ENCODE results near the gene PRODH2. TPM values are rescaled to one million over a fixed set of nuclear protein-coding genes. Genes with fewer than 3 reads are reported as not detected.

PRODH2 gene
- total RNA-seq, 1 donor, result not detected

DNA sequence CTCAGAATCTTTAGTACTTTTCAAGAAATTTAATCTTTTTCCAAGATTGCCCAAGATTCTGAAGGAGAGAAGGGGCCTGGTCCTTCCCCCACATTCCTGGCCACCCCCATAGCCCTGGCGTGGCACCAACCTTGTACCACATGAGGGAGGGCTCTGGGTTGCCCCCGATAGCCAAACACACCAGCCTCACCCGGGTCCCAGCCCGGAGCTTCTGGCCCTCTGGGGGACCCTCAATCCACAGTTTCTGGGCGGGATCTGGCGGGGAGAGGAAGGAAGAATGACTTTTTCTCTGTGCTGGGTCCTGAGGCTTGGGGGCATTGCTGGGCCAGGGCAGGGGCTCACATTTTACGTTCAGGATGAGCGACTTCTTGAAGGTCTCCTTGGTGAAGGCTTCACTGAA, 35.3 kb upstream of the PRODH2 start:
- no peak overlapping the region for H3K4me3 ChIP-seq (ENCODE audit: low read depth, low read length)

GRCh38 chr19:35846038-35846668, 33.5 kb upstream of the PRODH2 start:
- TF ChIP-seq, protein P1, sequence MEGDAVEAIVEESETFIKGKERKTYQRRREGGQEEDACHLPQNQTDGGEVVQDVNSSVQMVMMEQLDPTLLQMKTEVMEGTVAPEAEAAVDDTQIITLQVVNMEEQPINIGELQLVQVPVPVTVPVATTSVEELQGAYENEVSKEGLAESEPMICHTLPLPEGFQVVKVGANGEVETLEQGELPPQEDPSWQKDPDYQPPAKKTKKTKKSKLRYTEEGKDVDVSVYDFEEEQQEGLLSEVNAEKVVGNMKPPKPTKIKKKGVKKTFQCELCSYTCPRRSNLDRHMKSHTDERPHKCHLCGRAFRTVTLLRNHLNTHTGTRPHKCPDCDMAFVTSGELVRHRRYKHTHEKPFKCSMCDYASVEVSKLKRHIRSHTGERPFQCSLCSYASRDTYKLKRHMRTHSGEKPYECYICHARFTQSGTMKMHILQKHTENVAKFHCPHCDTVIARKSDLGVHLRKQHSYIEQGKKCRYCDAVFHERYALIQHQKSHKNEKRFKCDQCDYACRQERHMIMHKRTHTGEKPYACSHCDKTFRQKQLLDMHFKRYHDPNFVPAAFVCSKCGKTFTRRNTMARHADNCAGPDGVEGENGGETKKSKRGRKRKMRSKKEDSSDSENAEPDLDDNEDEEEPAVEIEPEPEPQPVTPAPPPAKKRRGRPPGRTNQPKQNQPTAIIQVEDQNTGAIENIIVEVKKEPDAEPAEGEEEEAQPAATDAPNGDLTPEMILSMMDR (IDR thresholded peaks at IDR 0.05; ENCODE audit: insufficient read depth, low read length), result no peak
- no peak overlapping the region for H3K4me3 ChIP-seq (ENCODE audit: low read depth, low read length)
- DNase-seq (ENCODE audit: low read depth), result no peak

More for the DNA sequence above, 35.3 kb upstream of the PRODH2 start:
- no peak for DNase-seq (ENCODE audit: low read depth)
- TF ChIP-seq, protein P1 (IDR thresholded peaks at IDR 0.05; ENCODE audit: insufficient read depth, low read length), result no peak

GRCh38 chr19:35845215-35846037, 32.8 kb upstream of the PRODH2 start:
- no peak for DNase-seq (ENCODE audit: low read depth)
- no peak overlapping the region for H3K4me3 ChIP-seq (ENCODE audit: low read depth, low read length)

DNA sequence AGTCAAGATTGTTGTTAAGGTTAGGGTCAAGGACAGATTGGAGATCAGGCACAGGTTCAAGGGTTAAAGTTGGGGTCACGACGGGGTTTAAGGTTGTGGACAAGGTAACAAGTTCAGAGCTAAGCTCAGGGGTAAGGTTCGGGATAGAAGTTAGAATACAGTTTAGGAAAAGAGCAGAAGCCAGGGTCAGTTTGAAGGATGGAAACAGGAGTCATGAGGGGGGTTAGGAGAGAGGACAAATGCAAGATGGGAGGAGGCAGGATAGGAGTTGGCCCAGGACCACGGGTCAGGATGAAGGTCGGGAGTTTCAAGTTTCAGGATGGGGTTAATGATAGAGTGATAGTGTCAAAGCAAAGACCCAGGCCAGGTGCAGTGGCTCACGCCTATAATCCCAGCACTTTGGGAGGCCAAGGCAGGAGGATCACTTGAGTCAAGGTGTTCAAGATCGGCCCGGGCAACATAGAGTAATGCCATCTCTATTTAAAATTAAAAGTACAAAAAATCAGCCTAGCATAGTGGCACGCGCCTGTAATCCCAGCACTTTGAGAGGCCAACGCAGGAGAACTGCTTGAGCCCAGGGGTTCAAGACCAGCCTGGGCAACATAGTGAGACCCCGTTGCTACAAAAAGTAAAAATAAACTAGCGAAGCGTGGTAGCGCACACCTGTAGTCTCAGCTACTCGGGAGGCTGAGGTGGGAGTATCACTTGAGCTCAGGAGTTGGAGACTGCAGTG, 32.0 kb upstream of the PRODH2 start:
- DNase-seq (ENCODE audit: low read depth), result no peak
- TF ChIP-seq, protein P1 (IDR thresholded peaks at IDR 0.05; ENCODE audit: insufficient read depth, low read length), result no peak

More at GRCh38 chr19:35845215-35846037, 32.8 kb upstream of the PRODH2 start:
- TF ChIP-seq, protein P1 (IDR thresholded peaks at IDR 0.05; ENCODE audit: insufficient read depth, low read length), result no peak

GRCh38 chr19:35843676-35844481, 31.2 kb upstream of the PRODH2 start:
- TF ChIP-seq, protein P1 (IDR thresholded peaks at IDR 0.05; ENCODE audit: insufficient read depth, low read length), result no peak
- H3K4me3 ChIP-seq (ENCODE audit: low read depth, low read length), result no peak overlapping the region
- no peak for DNase-seq (ENCODE audit: low read depth)

More for the DNA sequence above, 32.0 kb upstream of the PRODH2 start:
- H3K4me3 ChIP-seq (ENCODE audit: low read depth, low read length), result no peak overlapping the region

- no peak overlapping the region for H3K4me3 ChIP-seq (ENCODE audit: low read depth, low read length)
- TF ChIP-seq, protein P1 (IDR thresholded peaks at IDR 0.05; ENCODE audit: insufficient read depth, low read length), result no peak
- DNase-seq (ENCODE audit: low read depth), result no peak
Measured at GRCh38 chr19:35842666-35843272, 30.1 kb upstream of the PRODH2 start.
